KMS-11 (cell line): ENCODE data around the gene SCCPDH.

ENCODE experiments used
- H2AFZ ChIP-seq: fragments of 200-600 bp; sonication (generic); 2 replicates; pipeline ENCODE4 v1.6.1; 2016; ENCODE audit warnings: antibody characterized with exemption, mixed run types, low read depth
- H3K27ac ChIP-seq: fragments of 200-600 bp; sonication (generic); 2 replicates; pipeline ENCODE4 v1.6.1; 2016; ENCODE audit warnings: mild to moderate bottlenecking, mixed run types
- H3K27me3 ChIP-seq: fragments of 200-600 bp; sonication (generic); 2 replicates; pipeline ENCODE4 v1.6.1; 2017; ENCODE audit warnings: mild to moderate bottlenecking, low read depth, mixed run types, moderate library complexity; ENCODE audit not compliant: insufficient read depth
- H3K36me3 ChIP-seq: fragments of 200-600 bp; sonication (generic); 2 replicates; pipeline ENCODE4 v1.6.1; 2017; ENCODE audit warnings: mild to moderate bottlenecking, mixed run types; ENCODE audit not compliant: insufficient read depth
- H3K4me1 ChIP-seq: fragments of 200-600 bp; sonication (generic); 2 replicates; pipeline ENCODE4 v1.6.1; 2016; ENCODE audit warnings: mild to moderate bottlenecking, low read depth, mixed run types; ENCODE audit not compliant: poor library complexity, severe bottlenecking
- H3K4me2 ChIP-seq: fragments of 200-600 bp; sonication (generic); 2 replicates; pipeline ENCODE4 v1.7.0; 2016; ENCODE audit warnings: mild to moderate bottlenecking, mixed run types
- H3K4me3 ChIP-seq: fragments of 200-600 bp; sonication (generic); IDR thresholded peaks from 2 replicates; pipeline ENCODE4 v1.6.1; 2017; ENCODE audit warnings: low read depth, low read length, mixed read lengths; ENCODE audit not compliant: insufficient read depth
- H3K79me2 ChIP-seq: fragments of 200-600 bp; sonication (generic); 2 replicates; pipeline ENCODE4 v1.6.1; 2016; ENCODE audit warnings: low read depth, mixed run types; ENCODE audit not compliant: insufficient read depth
- H3K9ac ChIP-seq: fragments of 200-600 bp; sonication (generic); 2 replicates; pipeline ENCODE4 v1.6.1; 2016; ENCODE audit warnings: mild to moderate bottlenecking, mixed run types
- H4K20me1 ChIP-seq: fragments of 200-600 bp; sonication (generic); 2 replicates; pipeline ENCODE4 v1.6.1; 2016; ENCODE audit warnings: mild to moderate bottlenecking, mixed run types; ENCODE audit not compliant: insufficient read depth
- CTCF ChIP-seq: fragments of 200-600 bp; sonication (generic); conservative IDR thresholded peaks from 2 replicates; pipeline ENCODE4 v1.6.1; 2017; ENCODE audit warnings: low read depth, mild to moderate bottlenecking, antibody characterized with exemption, low read length, moderate library complexity, mixed read lengths

The SCCPDH gene

DNA sequence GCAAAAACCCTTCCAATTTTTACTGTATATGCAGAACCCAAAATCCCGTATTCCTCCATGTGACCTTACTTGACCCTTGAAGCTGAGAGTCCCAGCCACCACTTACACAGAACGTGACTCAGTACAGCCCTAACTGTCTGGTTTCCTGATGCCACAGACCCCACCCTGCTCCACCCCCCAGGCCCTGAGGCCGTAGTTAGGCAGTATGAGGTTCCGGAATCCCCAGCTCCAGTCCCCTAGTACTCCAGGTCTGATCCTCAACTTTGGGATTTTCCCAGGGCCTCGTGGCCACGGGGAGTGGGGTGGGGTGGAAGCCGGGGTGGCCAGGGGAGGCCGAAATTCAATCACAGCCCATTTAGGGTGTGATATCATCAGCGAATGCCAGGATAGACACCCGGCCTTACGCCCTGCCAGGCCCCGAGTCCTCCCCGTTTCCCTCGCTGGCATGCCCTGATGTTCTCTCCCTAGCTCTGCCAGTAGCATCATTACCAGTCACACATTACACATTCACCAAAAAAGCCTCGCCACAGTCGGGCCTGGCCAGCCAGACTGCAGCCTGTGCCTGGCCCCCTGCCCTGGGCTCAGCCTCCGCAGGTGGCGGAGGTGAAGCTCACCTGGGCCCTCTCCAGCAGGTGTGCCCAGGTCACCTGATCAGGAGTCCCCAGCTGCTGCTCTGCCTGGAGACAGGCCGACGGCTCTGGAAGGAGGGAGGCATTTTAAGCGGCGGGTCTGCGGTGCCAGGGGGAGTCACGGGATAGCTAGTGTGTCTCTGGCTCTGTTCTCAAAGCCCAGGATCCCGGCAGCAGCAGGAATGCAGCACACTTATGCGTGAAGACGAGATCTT is 70.8 kb downstream of the SCCPDH start:
- Histone ChIP-seq H3K4me1 (no peaks in the 10 kb centered on the region), H3K27me3 (no peaks in the 10 kb centered on the region), H4K20me1 (no peaks in the 10 kb centered on the region), H3K4me2 (no peak overlapping the region), H3K36me3 (no peaks in the 10 kb centered on the region), H3K9ac (no peak overlapping the region), H3K79me2 (no peaks in the 10 kb centered on the region), H3K4me3 (no peak overlapping the region), H3K27ac (no peak overlapping the region), H2AFZ (no peak overlapping the region)
- no peak for TF ChIP-seq CTCF

DNA sequence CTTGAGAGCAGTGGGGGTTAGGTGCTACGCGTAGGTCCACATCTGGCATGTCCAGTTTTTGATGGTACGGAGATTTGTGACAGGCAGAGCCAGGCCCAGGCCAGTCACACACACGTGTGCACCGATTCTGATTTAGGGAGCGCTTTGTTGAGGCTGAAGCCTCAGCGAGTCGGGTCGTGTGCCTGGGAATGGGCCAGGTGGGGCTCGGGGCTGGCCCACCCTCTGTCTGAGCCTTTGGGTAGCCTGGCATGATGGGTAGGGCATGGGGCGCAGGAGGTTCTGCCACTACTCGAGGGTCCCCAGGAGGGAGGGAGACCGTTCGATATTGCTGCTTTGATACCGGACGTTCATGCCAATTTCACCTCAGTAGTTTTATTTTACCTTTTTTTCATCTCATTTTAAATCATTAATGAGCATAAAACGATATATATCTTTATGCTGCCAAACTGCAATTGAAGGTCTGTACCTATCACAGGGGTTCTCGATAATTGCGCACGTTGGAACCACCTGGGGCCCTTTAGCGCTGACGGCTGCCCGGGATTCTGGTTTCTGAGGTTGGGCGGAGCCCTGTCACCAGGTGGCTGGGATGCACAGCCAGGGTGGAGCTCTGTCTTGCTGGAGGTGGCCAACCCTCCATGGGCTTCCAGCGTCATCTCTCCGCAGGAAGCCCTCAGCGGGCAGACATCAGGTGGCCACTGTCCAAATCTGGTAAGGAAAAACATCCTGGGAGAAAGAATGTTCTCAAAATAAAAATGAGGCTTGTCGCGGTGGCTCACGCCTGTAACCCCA is 71.9 kb downstream of the SCCPDH start:
- no peaks in the 10 kb centered on the region for H3K4me1 ChIP-seq
- H2AFZ ChIP-seq: no peak overlapping the region
- H3K27me3 ChIP-seq: no peaks in the 10 kb centered on the region
- H3K27ac ChIP-seq: no peak overlapping the region
- H4K20me1 ChIP-seq: no peaks in the 10 kb centered on the region
- H3K9ac ChIP-seq: no peak overlapping the region
- H3K4me2 ChIP-seq: no peak overlapping the region
- no peaks in the 10 kb centered on the region for H3K79me2 ChIP-seq
- H3K36me3 ChIP-seq: no peaks in the 10 kb centered on the region
- H3K4me3 ChIP-seq: no peak overlapping the region
- TF ChIP-seq CTCF: no peak

GRCh38 chr1:246797157-246797556 is 72.9 kb downstream of the SCCPDH start:
- Histone ChIP-seq H3K4me3 (no peak overlapping the region), H3K36me3 (no peaks in the 10 kb centered on the region), H4K20me1 (no peaks in the 10 kb centered on the region), H2AFZ (no peak overlapping the region), H3K4me2 (no peak overlapping the region), H3K4me1 (no peaks in the 10 kb centered on the region), H3K27ac (no peak overlapping the region), H3K9ac (no peak overlapping the region), H3K79me2 (no peaks in the 10 kb centered on the region), H3K27me3 (no peaks in the 10 kb centered on the region)
- TF ChIP-seq CTCF: no peak

- no peak overlapping the region for H2AFZ ChIP-seq
- no peaks in the 10 kb centered on the region for H3K79me2 ChIP-seq
- H4K20me1 ChIP-seq: no peaks in the 10 kb centered on the region
- TF ChIP-seq CTCF: no peak
- H3K27me3 ChIP-seq: no peaks in the 10 kb centered on the region
- H3K4me3 ChIP-seq: no peak overlapping the region
- H3K36me3 ChIP-seq: no peaks in the 10 kb centered on the region
- no peak overlapping the region for H3K9ac ChIP-seq
- H3K27ac ChIP-seq: no peak overlapping the region
- no peak overlapping the region for H3K4me2 ChIP-seq
- no peaks in the 10 kb centered on the region for H3K4me1 ChIP-seq
Observed at GRCh38 chr1:246797597-246797996, 73.4 kb downstream of the SCCPDH start.
